ENCODE results near the gene GPN3.

- TF ChIP-seq, protein P1, sequence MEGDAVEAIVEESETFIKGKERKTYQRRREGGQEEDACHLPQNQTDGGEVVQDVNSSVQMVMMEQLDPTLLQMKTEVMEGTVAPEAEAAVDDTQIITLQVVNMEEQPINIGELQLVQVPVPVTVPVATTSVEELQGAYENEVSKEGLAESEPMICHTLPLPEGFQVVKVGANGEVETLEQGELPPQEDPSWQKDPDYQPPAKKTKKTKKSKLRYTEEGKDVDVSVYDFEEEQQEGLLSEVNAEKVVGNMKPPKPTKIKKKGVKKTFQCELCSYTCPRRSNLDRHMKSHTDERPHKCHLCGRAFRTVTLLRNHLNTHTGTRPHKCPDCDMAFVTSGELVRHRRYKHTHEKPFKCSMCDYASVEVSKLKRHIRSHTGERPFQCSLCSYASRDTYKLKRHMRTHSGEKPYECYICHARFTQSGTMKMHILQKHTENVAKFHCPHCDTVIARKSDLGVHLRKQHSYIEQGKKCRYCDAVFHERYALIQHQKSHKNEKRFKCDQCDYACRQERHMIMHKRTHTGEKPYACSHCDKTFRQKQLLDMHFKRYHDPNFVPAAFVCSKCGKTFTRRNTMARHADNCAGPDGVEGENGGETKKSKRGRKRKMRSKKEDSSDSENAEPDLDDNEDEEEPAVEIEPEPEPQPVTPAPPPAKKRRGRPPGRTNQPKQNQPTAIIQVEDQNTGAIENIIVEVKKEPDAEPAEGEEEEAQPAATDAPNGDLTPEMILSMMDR (conservative IDR thresholded peaks at IDR 0.05; ENCODE audit: low read length) = no peak
- no peak for TF ChIP-seq EZH2phosphoT487 (IDR thresholded peaks at IDR 0.05; ENCODE audit: borderline replicate concordance)
These were observed 45.8 kb upstream of the GPN3 start for GRCh38 chr12:110513842-110514241.

All from Loucy (cell line).